ENCODE data around the gene UBE2E2. TPM values are rescaled to one million over a fixed set of nuclear protein-coding genes. Genes with fewer than 3 reads are reported as not detected.

Gene UBE2E2
- total RNA-seq, 1 donor from 2014 or later: 45.9 TPM

DNA sequence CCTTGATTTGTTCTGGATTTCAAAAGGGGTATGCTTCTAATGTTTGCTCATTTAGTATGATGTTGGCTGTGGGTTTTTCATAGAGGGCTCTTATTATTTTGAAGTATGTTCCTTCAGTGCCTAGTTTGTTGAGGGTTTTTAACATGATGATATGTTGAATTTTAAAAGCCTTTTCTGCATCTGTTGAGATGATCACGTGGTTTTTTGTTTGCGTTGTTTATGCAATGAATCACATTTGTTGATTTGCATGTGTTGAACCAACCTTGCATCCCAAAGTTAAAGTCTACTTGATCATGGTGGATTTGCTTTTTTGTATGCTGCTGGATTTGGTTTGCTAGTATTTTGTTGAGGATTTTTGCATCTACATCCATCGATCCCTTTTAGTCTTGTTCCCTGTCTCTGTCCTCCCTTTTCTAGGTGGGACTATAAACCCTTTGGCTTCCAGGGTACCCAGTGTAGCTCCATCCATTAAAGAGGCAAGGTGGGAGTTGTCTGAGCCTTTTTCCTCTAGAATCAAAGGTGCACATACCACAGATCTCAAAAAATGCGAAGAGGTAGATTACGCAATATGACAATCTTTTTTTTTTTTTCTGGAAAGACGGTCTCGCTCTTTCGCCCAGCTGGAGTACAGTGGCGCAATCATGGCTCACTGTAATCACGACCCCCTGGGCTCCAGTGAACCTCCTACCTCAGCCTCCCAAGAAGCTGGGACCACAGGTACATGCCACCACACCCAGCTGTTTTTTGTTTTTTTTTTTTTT, 381.0 kb downstream of the UBE2E2 start:
- Histone ChIP-seq H3K9me3 (no peaks in the 10 kb centered on the region), H3K27ac (no peak overlapping the region), H3K36me3 (no peaks in the 10 kb centered on the region), H3K4me3 (no peak overlapping the region), H3K27me3 (no peaks in the 10 kb centered on the region), H3K4me1 (no peaks in the 10 kb centered on the region)
- DNase-seq (no peak), ATAC-seq (no peak)
- intact Hi-C loops (cut with DNase I): no loop called here
- TF ChIP-seq, protein P1, sequence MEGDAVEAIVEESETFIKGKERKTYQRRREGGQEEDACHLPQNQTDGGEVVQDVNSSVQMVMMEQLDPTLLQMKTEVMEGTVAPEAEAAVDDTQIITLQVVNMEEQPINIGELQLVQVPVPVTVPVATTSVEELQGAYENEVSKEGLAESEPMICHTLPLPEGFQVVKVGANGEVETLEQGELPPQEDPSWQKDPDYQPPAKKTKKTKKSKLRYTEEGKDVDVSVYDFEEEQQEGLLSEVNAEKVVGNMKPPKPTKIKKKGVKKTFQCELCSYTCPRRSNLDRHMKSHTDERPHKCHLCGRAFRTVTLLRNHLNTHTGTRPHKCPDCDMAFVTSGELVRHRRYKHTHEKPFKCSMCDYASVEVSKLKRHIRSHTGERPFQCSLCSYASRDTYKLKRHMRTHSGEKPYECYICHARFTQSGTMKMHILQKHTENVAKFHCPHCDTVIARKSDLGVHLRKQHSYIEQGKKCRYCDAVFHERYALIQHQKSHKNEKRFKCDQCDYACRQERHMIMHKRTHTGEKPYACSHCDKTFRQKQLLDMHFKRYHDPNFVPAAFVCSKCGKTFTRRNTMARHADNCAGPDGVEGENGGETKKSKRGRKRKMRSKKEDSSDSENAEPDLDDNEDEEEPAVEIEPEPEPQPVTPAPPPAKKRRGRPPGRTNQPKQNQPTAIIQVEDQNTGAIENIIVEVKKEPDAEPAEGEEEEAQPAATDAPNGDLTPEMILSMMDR (IDR thresholded peaks at IDR 0.05): no peak

DNA sequence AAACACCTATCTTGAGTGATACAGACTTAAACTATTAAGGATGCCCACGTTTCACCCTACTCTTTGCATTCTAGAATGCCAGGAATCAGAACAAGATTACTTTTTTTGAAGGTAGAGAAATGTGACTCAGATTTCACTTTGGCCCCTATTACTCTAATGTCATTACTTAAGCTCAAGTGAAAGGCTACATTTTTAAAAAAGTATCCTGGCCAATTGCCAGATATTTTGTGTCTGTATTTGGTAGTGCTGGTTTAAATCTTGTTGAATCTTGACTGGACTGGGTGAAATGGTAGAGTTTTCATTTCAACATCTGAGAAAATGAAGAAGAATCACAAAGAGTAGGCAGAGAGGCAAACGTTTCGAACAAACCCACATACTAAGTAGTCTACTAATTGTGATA, 384.4 kb downstream of the UBE2E2 start:
- ATAC-seq (no peak), DNase-seq (no peak)
- no peak overlapping the region for H3K4me3 ChIP-seq
- TF ChIP-seq, protein P1 (IDR thresholded peaks at IDR 0.05): no peak
- no peak overlapping the region for H3K27ac ChIP-seq
- no peaks in the 10 kb centered on the region for H3K4me1 ChIP-seq
- intact Hi-C loops (cut with DNase I): no loop called here
- H3K27me3 ChIP-seq: no peaks in the 10 kb centered on the region
- H3K9me3 ChIP-seq: no peaks in the 10 kb centered on the region
- H3K36me3 ChIP-seq: no peaks in the 10 kb centered on the region

DNA sequence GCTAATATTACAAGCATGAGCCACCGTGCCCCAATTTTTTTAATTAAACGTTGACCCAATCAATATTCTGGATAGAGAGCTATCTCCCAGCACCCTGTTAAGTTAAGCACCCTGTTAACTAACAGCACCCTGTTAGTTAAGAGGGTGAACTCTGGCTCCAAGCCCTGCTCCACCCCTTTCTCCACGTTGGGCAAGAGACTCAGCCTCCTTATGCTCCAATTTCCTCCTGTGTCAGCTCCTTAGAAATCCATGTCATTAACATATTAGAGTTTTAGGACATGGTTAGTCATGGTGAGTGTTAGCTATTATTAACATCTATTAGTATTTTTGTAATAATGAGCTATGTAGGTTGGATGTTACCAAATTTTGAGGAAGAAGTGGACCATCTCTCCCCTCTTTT, 385.4 kb downstream of the UBE2E2 start:
- Histone ChIP-seq H3K36me3 (no peaks in the 10 kb centered on the region), H3K4me1 (no peaks in the 10 kb centered on the region), H3K4me3 (no peak overlapping the region), H3K9me3 (no peaks in the 10 kb centered on the region), H3K27ac (no peak overlapping the region), H3K27me3 (no peaks in the 10 kb centered on the region)
- no peak for DNase-seq
- ATAC-seq: peak; percentile 67
- intact Hi-C loops (cut with DNase I): no loop called here
- TF ChIP-seq, protein P1 (IDR thresholded peaks at IDR 0.05): no peak

DNA sequence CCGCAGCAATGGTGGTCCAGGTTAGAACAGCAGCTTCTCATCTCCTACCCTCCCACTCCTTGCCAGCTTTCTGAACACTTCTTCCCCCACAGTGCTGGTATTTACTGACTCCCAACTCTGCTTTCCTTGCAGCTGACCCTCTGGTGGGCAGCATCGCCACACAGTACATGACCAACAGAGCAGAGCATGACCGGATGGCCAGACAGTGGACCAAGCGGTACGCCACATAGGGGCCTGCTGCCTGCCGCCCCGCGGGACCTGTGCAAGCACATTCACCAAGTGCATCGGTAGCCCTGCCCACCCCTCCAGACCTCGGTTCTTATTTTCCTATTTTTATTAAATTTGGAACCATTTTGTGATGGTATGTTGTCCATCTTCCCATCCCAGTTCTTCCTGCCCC, 386.5 kb downstream of the UBE2E2 start:
- Histone ChIP-seq H3K27me3 (no peaks in the 10 kb centered on the region), H3K36me3 (no peaks in the 10 kb centered on the region), H3K4me3 (no peak overlapping the region), H3K9me3 (no peaks in the 10 kb centered on the region), H3K27ac (no peak overlapping the region), H3K4me1 (no peaks in the 10 kb centered on the region)
- intact Hi-C loops (cut with DNase I): no loop called here
- TF ChIP-seq, protein P1 (IDR thresholded peaks at IDR 0.05): no peak
- no peak for ATAC-seq
- DNase-seq: no peak

DNA sequence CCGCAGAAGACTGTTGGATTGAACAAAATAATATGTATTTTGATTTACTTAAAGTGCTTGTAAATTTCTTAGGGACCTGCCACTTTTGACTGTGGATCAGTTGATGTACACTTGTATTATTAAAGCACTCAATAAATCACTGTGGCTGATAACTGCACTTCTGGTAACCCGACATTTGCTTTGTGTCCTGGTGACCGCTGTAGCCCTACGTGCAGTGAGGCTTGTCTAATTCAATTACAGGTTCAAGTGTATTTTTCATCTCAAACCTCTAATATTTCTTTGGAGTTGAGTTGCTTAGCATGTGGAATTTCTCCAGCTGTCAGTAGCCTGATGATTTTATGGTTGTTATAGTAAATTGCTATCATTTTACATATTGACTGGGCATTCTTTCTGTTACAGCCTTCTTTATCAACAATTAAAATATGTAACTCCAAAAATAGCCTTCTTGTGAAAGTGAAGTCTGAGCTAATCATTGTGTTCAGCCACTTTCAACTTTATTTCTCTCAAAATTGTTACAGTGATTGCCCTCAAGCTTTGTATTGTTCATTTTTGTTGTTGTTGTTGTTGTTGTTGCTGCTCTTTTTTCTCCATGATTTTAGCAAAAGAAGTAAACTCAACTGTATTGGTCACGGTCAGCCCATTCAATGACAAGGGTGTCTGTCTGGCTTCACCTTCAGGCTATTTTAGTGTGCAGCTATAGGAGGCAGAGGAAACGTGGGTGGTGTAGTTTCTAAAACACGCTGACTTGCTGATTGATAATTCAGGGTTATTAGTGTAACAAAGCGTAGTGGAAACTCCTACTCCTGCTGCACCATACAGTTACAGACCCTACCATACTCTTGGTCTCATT, 387.5 kb downstream of the UBE2E2 start:
- no peak for ATAC-seq
- no peak overlapping the region for H3K4me3 ChIP-seq
- intact Hi-C loops (cut with DNase I): no loop called here
- no peaks in the 10 kb centered on the region for H3K9me3 ChIP-seq
- TF ChIP-seq, protein P1 (IDR thresholded peaks at IDR 0.05): no peak
- no peak overlapping the region for H3K27ac ChIP-seq
- H3K4me1 ChIP-seq: no peaks in the 10 kb centered on the region
- no peaks in the 10 kb centered on the region for H3K27me3 ChIP-seq
- no peaks in the 10 kb centered on the region for H3K36me3 ChIP-seq
- no peak for DNase-seq

All from upper lobe of right lung (tissue), 1 donor.